GM10266 (cell line): Measurements from ENCODE around the gene RER1.
"Not testable (repeated sequence)": the region's sequence is repeated elsewhere in the genome, so short reads cannot be mapped to it uniquely, and the experiment has no call there.

Experiments
- DNase-seq: peaks from one replicate; pipeline ENCODE4 v3.0.0; 2012; ENCODE audit errors: extremely low spot score
- CTCF ChIP-seq: IDR thresholded peaks from 2 replicates; pipeline ENCODE4 v1.5.1; 2012; ENCODE audit warnings: mild to moderate bottlenecking, low read depth; ENCODE audit not compliant: control insufficient read depth, insufficient read depth; ENCODE audit errors: missing control alignments

Gene RER1

GRCh38 chr1:2435091-2435490 is 43.5 kb downstream of the RER1 start:
- no peak for DNase-seq
- no peak for TF ChIP-seq CTCF

- no peak for DNase-seq
- TF ChIP-seq CTCF, result no peak
These were observed 44.2 kb downstream of the RER1 start for GRCh38 chr1:2435746-2436355.

- TF ChIP-seq CTCF, result no peak
- no peak for DNase-seq
These were observed 45.2 kb downstream of the RER1 start for GRCh38 chr1:2436876-2437275.

- no peak for TF ChIP-seq CTCF
These were observed 46.0 kb downstream of the RER1 start for GRCh38 chr1:2437617-2438016.

GRCh38 chr1:2438038-2438437 is 46.4 kb downstream of the RER1 start:
- TF ChIP-seq CTCF, result no peak
- DNase-seq, result no peak

More at GRCh38 chr1:2437617-2438016, 46.0 kb downstream of the RER1 start:
- DNase-seq, result no peak

GRCh38 chr1:2438641-2439040 is 47.0 kb downstream of the RER1 start:
- no peak for TF ChIP-seq CTCF
- no peak for DNase-seq

GRCh38 chr1:2439369-2439768 is 47.7 kb downstream of the RER1 start:
- no peak for DNase-seq
- TF ChIP-seq CTCF, result no peak

- DNase-seq, result not testable (repeated sequence)
These were observed 48.7 kb downstream of the RER1 start for GRCh38 chr1:2440346-2440745.
